IPS-NIHi7 (cell line): ENCODE measurements around the gene GPR3.

Source experiments
- DNase-seq: peaks from one replicate; pipeline ENCODE4 v3.0.0; 2012; ENCODE audit warnings: mixed read lengths; ENCODE audit errors: extremely low spot score

Gene GPR3

DNA sequence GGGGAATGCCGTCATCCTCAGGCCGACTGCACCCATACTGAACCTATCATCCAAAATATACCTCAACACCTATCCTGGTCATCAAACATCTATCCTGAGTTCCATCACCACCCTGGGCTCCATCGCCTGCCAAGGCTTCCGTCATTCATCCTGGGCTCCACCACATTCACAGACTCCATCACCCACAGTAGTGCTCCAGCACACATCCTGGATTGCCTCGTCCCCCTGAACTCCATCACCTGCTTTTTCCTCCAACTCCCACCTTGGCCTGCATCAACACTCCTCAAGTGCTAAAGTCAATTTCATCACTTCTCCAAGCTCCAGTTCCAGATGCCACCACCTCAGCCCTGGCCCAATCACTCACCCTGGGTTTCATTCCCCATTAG is 33.5 kb upstream of the GPR3 start:
- no peak for DNase-seq

DNA sequence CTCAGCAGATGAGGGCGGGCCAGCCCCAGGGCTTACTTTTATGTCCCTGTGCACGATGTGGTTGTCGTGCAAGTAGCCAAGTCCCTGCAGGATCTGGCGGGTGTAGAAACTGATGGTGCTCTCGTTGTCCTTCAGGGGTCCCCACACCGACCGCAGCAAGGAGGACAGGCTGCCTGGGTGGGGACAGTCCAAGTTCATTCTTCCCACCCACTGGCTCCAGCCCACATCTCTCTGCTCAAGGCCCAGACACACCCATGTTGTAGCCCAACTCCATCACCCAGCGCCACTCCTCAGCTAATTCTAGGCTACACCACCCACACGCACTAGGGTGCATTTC is 32.6 kb upstream of the GPR3 start:
- no peak for DNase-seq

DNA sequence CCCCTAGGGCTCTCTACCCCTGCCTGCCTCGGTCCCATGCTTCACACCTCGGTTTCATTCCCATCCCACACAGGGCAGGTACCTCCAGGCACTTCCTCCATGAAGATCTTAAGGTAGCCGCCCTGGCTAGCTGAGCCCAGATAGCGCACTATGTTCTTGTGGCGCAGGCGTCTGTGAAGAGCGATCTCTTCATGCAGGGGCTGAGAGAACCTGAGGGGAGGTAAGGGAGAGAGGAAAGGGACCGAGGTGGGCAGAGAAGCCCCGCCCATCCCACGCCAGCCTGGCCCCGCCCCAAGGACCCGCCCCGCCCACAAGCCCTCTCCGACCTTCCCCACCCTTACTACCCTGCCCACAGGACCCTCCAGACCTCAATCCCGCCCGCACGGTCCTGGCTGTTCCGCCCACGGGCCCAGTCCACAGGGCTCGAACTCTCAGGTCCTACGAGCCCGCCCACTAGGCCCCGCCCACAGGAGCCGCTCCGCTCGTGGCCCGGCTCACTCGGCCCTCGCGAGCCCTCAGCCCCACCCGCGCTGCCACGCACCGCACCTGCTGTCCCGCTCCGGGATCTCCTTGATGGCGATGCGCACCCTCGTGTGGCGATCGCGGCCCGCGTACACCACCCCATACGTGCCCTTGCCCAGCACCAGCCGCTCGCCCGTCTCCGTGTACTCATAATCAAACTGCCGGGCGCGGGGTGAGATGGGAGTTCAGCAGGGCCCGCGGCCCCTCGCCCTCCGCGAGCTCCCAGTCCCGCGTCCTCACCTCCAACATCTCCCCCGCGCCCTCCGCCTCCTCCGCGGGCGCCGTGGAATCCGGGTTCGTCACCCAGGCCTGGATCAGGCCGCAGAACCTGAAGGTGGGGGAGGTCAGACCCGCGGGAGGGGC is 32.0 kb upstream of the GPR3 start:
- DNase-seq: peak; percentile 70

DNA sequence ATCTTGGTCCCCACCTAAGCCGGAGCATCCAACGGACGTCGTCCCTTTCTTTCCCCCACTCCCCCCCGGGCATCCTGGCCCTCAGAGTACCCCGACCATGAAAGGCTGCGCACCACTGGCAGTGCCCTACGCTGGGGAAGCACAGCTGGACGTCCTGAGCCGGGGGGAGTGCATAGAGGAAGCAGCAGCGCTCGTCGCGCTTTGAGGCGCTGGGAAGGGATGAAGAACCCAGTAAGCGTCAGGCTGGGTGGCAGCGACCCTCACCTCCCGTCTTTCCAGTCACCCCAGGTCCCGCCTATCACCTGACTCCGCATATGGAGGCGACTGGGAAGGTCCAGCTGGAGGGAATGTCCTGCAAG is 31.4 kb upstream of the GPR3 start:
- DNase-seq: no peak

DNA sequence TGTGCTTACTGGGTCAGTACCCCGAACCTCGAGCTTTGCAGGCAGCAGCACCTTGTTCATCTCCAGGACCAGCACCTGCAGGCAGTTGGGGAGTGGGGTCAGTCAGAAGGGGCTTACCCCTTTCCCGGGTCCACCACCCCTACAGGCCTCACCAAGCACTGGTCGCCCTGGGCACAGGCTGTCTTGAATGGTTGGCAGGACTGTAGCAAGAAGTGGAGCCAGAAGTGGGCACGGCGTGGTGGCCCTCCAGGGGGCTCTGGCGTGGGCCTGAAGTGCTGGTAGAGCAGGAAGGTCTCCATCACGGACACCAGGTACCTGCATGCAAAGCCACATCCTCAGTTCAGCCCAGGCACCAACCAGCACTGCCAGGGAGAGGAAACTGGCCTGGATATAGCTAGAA is 30.9 kb upstream of the GPR3 start:
- DNase-seq: no peak

DNA sequence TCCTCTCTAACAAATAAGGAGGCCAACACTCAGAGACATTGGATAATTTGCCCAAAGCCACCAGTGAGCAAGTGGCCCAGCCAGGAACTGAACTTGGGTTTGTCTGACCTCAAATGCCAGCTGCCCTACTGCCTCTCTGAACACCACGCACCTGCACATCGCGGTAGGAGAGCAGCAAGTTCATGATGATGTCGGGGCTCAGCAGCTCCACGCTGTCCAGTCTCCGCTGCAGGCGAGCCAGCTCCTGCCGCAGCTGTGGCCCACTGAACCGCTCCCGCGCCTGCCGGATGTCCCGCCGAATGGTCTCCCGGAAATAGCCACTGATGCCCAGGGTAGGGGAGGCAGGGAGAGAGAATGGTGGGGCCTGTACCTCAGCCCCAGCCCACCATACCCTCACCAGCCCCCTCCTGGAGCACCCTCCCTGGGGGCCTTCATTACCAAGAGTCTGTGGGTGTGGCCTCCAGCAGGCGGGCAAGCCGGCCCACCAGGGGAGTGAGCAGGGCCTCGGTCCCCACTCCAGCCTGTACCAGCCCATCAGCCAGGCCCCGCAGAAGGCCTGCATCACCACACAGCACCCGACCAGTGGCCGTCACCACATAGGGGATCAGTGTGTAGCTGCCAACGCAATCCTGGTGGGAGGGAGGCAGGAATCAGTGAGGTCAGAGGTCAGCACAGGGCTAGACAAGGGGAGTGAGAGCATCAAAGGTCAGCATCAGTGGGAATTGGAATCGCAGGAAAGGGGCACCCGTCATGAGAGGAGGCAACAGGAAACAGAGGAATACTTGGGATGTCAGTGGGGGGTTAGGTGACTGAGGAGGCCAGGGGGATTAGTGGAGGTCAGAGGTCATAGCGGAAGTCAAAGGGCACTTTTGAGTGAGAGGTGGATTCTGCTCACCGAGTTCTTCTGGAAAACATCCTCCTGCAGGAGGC is 28.4 kb upstream of the GPR3 start:
- no peak for DNase-seq

DNA sequence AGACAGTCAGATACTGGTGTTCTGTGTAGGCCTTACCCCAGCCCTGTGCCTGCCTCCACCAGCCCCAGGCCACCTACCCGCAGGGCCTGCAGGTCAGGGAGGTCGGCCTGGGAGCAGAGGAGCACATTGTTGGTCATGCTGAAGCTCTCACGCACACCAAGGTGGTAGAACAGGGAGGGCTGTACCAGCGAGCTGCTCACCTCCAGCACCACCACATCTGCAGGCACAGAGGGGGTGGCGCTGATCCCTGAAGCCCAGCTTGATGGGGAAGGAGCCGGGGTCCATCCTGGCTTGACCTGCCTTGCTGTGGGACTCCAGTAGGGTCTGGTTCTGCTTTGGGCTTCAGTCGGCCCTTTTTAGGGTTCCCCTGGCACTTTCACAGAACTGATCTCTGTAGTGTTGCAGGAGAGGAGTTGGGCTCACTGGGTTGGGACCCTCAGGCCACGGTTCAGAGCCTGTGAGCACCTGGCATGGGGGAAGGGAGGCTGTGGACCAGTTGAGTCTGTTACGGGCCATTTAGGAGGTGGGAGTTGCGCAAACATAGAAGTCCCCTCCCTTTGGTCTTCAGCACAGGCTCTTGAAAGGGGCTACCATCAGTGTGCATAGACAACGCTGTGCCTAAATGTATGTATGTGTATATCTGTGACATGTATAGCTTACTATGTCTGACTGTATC is 27.6 kb upstream of the GPR3 start:
- no peak for DNase-seq

DNA sequence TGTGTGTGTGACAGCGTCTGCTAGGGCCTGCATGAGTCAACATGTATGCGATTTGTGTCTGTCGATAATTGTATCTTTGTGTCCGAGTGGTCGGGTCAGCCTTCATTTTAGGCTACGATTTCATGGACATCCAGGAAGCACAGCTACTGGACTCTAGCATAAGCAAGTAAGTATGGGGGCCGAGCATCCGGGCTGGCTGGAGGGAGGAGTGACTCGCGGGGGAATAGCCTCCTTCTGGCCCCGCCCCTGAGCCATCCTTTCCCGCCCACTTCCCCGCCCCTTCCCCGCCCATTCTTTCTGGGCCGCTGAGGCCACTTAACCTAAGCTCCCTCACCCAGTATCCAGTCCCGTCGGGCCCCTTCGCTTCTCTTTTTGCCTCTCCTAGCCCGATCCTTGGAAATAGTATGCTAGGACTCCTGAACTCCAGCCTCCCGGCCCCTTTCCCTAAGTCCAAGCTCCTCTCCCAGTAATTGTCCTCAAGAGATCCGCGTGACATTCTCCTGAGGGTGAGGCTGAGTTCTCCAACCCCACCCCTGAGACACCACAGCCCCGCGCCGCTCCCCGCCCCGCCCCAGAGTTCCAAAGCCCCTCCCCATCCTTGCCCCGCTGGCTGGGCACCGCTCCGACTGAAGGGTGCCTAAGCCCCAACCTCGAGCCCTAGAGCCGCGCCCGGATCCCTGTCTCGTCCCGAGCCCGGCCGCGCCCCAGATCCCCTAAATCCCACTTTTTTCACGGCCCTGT is 26.9 kb upstream of the GPR3 start:
- DNase-seq: peak; percentile 91

DNA sequence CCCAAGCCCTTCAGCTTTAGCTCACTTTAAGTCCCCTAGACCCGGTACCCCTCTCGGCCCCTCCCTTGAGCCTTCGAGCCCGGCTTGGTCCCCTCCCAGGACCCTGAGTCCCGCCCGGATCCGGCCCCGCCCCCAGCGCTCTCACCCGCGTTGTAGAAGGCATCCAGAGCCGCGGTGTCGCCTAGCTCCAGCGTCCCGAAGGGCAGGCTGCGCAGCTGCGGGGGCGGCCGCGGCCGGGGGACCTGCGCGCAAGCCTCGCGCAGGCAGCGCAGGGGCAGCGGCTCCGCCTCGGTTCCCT is 26.4 kb upstream of the GPR3 start:
- peak; percentile 79 for DNase-seq

DNA sequence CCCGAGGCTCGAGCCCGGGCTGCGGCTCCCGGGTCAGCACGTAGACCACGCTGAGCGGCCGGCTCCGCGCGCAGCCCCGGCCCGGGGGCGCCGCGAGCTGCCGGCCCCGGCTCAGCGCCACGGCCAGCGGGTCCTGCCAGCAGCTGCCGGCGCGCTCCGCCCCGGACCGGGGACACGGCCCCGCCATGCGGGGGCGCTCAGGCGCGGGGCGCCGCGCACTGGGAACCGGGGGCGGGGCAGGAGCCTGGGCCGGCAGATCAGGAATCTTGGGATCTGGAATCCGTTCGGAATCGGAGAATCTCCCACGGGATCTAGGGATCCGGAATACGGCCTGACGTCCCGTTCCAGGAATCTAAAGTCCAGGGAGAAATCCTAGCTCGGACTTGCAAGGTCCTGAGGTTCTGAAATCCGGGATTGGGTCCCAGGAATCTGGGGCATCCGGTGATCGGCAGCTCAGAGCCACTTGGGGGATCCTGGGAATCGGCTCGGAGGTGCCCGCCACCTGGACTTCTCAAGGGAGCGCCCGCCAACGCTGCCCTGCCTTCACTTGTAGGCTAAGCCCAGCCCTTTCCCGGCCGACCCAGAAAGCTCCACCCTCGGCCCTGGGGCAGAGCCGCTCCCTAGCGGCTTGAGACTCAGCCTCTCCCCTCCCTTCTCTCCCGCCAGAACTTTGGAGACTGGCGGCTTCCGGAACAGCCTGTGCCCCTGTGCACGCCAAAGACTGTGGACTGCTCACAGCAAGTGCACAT is 25.8 kb upstream of the GPR3 start, which contains the start of gene MAP3K6:
TSS of gene MAP3K6 (minus strand) at position 551 of the 749 bp plus-strand sequence. CDS start at position 187, 364 bp downstream.
- peak; percentile 80 for DNase-seq

DNA sequence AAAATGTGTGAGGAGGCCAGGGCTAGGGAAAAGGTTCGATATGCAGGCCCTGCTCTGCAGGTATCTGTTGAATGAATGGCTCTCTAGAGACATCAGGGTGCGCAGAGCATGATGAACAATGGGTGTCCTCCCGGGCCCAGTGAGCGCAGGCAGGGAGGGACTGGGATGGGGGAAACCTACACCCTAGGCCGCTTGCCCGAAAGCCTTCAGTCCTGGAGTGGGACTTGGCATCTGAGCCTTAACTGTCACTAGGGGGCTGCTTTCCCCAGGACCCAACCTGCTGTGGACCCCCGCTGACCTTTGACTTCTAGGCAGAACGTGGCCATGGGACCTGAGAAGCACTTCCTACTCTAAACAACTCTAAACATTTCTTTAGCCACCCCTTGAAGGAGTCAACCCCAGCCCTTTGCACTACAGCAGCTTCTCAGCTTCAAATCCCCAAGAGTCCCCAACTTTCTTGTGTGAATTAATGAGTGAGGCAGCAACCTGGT is 25.2 kb upstream of the GPR3 start:
- DNase-seq: no peak

DNA sequence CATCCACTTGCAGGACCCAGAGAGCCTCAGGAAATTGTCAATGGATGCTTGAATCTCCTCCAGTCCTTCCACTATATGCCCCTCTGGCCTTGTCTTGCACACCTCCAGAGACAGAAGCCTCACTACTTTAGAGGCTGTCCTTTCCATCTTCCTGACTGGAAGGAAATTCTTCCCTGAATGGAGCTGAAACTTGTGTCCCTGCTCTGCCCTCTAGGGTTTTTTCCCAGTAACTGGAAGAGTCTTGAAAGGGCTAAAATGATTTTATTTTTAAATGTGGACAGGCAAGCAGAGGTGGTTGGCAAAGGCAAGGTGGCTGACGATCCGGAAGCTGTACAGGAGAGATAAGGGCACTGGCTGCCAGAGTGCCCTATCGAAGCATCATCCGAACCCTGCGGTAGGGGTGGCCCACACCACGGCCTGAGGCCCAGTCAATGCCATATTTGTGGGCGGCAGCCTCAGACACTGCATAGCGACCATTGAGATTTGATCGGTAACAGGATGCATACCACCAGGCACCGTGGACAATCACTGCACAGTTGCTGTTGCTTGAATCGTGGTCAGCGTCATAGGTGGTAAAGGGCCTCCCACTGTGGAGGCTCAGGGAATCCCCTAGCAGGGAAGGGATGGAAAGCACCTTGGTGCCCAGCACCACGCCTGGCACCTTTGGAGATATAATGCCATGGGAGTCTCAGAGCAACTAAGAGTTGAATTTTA is 23.4 kb upstream of the GPR3 start:
- no peak for DNase-seq

DNA sequence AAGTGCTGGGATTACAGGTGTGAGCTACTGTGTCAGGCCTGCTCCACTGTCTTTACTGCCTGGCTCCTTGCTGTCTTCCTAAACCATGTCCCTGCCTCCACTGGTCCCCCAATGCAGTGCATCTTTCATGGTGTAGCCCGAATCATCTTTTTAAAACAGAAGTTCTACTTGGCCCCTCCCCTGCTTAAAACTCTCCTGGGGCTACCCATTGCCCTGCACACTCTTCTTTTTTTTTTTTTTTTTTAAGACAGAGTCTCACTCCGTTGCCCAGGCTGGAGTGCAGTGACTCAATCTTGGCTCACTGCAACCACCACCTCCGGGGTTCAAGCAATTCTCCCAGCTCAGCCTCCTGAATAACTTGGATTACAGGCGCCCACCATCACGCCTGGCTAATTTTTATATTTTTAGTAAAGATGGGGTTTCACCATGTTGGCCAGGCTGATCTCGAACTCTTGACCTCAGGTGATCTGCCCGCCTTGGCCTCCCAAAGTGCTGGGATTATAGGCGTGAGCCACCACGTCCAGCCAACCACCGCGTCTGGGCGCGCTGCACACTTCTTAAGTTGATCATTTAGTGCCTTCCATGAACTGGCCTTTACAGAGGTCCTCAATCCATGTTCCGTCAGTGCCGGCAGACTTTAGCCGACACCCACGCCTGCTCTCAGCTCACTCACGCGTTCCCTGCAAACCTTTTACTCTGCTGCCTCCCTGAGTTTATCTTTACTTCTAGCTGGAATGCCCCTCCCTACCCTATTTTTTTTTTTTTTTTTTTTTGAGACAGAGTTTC is 20.2 kb upstream of the GPR3 start:
- no peak for DNase-seq

DNA sequence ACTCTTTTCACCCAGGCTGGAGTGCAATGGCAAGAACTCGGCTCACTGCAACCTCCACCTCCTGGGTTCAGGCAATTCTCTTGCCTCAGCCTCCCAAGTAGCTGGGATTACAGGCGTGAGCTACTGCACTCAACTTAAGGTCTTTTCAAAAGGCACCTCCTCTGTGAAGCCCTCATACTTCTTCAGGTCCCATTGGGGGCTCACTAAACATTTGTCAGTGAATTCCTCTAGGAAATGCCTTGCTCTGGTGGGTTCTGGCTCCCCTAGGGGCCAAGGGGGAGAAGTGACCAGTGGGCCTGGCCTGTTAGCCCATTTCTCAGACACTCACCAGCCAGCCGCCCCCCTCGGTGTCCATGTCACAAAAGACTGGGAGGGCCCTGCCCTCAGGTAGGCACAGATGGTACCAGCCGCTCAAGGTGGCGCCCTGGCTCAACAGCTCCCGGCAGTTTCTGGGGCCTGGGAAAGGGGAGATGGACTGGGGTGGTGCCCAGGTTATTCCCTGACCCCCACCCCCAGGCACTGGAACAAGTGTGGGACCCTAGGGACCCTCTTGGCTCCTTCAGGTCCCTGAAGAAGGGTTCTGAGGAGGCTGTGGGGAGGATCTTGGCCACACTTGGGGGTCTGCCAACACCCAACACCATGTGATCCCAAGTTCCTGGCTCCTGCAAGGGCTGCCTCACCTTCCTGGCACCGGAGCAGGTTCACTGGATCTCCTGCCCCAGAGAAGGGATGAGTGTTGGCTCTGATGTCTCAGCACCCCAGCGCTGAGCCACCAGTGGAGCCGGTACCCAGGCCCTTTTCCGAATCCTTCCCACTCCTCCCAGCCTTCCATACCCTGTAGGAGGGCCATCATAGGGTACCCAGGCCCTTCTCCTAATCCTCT is 19.4 kb upstream of the GPR3 start:
- peak; percentile 64 for DNase-seq

DNA sequence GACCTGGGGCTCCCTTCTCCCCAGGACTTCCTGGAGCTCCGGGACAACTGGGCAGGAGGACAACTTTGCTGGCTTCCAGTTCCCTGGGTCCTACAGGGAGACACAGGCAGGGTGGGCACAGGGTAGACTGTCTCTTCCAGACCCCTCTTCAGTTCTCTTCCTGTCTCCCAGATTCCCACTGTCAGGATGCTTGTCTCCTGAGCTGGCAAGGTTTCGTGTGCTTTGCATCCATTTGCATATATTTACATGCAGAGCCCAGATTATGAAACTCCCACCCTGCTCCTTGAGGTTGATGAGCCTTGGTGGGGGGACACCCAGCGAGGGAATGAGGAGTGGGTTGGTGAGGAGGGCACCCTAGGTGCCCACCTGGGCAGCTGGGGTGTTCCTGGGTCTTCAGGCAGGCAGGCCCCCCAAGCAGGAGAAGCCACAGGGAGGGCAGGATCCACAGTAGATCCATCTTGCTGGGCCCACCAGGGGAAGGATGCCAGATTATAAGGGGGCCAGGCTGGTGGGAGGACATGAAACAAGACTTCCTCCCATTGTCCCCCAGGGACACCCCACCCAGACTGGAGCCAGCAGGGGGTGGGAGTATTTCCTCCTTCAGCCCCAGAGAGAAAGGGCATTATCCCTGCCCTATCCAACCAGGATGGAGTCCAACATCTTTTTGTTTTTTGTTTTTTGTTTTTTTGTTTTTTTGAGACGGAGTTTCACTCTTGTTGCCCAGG is 17.9 kb upstream of the GPR3 start, which contains the start of gene FCN3:
TSS of gene FCN3 (minus strand) at position 463 of the 725 bp plus-strand sequence. CDS start at position 457, 6 bp downstream.
- no peak for DNase-seq

DNA sequence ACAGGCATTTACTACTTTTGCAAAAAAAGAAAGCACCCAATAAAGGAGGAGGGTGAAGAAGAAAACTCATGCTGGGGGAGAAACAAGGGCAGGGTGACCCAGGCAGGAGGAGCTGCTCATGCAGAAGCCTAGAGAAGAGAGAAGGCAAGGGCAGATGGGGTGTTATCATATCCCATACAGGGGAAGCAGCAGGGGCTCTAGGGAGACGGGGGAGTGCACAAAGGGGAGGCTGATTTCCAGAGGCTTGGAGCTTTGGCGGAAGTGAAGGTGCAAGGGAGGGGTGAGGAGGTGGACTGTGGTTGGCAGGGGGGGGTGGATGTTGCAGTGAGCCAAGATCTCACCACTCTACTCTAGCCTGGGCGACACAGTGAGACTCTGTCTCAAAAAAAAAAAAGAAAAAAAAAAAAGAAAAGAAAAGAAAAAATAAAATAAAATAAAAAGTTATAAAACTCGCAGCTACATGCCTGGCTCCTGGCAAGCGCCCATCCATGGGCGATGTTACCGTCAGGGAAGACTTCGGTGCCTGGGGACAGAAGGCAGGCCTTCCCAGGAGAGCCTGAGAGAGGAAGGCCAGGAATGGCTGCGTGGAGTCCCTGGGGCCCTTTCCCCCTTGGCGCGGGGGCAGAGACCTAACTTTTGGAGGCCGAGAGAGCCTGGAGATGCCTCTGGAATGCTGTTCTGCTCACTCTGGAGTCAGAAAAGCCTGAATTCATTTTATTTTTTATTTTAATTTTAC is 14.5 kb upstream of the GPR3 start:
- DNase-seq: no peak

DNA sequence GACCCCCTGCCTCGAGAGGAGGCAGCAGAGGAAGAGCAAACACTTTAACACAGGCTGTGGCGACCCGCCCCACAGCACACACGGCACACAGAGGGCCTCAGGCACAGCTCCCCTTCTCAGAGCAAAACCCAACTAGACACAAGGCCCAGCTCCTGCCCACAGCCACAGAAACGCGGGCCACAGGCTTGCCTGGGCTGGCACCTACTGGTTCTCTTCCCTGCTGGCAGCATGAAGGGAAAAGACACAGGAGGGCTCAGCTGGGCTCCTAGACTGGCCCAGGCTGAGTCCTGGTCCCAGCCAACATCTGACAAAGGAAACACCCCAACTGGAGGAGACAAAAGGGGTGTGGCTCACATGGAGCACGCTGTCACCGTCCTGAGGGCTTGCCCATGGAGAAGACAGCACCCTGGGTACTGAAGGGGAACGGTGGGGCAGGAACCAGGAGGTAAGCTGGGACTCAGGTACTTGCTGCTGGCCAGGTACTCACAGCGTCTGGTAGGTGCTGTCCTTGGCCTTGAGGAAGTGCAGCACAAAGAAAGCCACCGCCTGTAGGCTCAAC is 12.8 kb upstream of the GPR3 start:
- no peak for DNase-seq
